Stimulated activated naive CD4-positive, alpha-beta T cell (primary cell): ENCODE data around the gene MSH2.
"Not testable (repeated sequence)": the region's sequence is repeated elsewhere in the genome, so short reads cannot be mapped to it uniquely, and the experiment has no call there.

Experiments used
- DNase-seq, 6 experiments: peaks; one replicate each; lab custom pipeline; 2025; lab: John Stamatoyannopoulos, UW

MSH2 gene

GRCh38 chr2:47407976-47408375, 5.0 kb downstream of the MSH2 start:
- not testable (repeated sequence) for DNase-seq

DNA sequence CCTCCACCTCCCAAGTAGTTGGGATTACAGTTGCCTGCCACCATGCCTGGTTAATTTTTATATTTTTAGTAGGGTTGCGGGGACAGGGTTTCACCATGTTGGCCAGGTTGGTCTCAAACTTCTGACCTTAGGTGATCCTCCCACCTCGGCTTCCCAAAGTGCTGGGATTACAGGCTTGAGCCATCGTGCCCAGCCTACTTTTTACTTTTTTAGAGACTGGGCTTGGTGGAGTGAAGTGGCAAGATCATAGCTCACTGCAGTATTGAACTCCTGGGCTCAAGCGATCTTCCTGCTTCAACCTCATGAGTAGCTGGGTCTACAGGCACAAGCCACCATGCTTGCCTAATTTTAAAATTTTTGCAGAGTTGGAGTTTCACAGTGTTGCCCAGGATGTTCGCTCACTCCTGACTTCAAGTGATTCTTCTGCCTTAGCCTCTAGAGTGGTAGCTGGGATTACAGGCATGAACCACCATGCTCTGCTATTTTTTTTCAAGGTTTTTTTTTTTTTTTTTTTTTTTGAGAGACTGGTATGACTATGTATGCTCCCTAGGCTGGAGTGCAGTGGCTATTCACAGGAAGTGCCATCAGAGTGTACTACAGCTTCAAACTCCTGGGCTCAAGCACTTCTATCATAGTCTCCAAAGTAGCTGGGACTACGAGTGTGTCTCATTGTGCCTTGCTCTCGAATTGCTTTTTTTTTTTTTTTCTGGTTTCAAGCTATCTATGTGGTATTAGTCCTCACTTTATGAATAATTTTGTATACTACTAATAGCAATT, 11.9 kb downstream of the MSH2 start:
- no peak for DNase-seq

- no peak for DNase-seq
These were observed 17.3 kb downstream of the MSH2 start for GRCh38 chr2:47420214-47420613.

- not testable (repeated sequence) for DNase-seq
These were observed 17.7 kb downstream of the MSH2 start for GRCh38 chr2:47420683-47421082.

- DNase-seq: no peak
These were observed 19.1 kb downstream of the MSH2 start for GRCh38 chr2:47422016-47422415.

GRCh38 chr2:47422560-47422959, 19.6 kb downstream of the MSH2 start:
- DNase-seq: no peak

DNA sequence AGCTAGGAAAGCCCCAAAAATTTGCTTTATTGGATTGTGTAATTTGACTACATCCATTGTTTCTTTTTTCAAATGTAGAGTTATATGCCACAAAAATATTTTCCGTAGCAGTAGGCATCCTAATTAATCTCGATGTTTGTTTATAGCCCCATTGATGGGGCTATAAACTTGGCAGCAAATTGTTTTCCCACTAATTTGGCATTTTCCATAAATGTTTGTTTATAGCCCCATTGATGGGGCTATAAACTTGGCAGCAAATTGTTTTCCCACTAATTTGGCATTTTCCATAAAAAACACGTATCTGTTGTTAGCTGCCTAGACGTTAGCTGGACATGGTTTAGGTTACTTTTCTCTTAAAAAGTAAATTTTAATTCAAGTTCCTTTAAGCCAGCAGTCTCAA, 23.8 kb downstream of the MSH2 start:
- no peak for DNase-seq

- no peak for DNase-seq
These were observed 26.8 kb downstream of the MSH2 start for GRCh38 chr2:47429795-47430194.

- not testable (repeated sequence) for DNase-seq
These were observed 30.1 kb downstream of the MSH2 start for GRCh38 chr2:47433006-47433405.

GRCh38 chr2:47433445-47433844, 30.5 kb downstream of the MSH2 start:
- not testable (repeated sequence) for DNase-seq

GRCh38 chr2:47437287-47437686, 34.3 kb downstream of the MSH2 start:
- no peak for DNase-seq

- DNase-seq: no peak
These were observed 35.1 kb downstream of the MSH2 start for GRCh38 chr2:47438106-47438505.

DNA sequence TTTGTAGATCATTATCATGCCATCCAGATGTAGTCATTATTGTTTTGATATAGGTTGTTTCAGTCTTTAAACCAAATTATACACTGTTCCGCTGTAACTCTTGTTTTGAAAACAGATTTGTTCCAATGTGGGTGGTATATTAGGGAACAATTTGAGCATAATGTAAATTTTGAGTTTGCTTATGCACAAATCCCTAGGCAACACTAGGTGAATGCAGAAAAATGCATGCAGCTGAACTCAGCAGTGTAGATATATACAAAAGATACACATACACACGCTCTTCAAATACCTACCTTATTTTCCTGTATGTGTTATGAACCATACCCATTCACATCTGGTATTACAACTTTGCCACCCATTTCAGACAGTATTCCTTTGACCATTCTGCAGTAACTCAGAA, 35.8 kb downstream of the MSH2 start:
- DNase-seq: no peak

DNA sequence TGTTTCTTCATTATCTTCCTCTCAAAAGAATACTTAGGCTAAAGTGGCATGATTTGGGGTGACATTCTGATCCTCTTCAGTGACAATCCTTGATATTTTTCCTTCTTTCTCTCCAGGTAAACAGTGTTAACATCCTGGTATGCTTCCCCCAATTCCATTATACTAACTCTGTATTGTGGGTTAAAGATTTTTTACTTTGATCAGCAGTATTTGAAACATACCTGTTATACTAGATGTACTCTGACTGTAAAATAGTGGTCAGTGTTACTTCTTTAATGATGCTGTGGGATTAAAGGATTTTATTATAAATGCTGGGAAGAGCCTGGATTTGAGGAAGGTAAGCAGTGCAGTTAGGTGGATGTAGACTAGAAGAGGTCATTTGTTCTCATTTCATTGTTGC, 48.8 kb downstream of the MSH2 start:
- no peak for DNase-seq

DNA sequence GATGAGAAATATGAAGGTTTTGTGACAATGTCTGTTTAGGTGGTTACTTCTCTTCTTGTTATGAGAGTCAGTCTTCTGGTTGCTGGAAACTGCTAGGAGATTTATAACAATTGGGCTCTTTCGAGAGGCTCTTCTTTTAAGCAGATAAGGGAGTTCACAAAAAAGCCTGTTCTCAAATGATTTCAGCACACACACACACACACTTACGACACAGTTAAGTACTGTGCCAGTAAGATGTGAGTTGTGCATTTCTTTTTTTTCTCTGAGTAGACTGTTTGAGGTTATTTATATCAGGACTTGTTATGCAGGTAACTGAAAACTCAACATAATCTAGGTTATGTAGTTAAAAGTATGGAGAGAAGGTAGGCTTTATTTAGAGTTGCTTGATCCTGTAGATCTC, 49.8 kb downstream of the MSH2 start:
- no peak for DNase-seq

DNA sequence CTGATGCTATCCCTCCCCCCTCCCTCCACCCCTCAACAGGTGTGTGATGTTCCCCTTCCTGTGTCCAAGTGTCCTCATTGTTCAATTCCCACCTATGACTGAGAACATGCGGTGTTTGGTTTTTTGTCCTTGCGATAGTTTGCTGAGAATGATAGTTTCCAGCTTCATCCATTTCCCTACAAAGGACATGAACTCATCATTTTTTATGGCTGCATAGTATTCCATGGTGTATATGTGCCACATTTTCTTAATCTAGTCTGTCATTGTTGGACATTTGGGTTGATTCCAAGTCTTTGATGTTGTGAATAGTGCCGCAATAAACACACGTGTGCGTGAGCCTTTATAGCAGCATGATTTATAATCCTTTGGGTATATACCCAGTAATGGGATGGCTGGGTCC, 51.9 kb downstream of the MSH2 start:
- not testable (repeated sequence) for DNase-seq

GRCh38 chr2:47455411-47455810, 52.5 kb downstream of the MSH2 start:
- DNase-seq: no peak

DNA sequence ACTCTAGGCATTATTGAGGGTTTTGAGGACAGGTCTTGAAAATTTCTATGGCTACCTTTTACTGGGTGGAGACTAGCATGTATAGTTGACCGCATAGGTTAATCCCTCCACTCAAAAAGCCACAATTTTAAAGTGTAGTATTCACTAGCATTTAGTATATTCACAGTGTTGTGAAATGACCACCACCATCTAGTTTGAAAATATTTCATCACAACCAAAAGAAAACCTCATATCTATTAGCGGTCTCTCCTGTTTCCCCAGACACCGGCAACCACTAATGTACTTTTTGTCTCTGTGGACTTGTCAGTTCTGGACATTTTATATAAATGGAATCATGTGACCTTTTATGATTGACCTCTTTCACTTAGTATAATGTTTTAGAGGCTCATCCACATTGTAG, 53.9 kb downstream of the MSH2 start:
- no peak for DNase-seq

DNA sequence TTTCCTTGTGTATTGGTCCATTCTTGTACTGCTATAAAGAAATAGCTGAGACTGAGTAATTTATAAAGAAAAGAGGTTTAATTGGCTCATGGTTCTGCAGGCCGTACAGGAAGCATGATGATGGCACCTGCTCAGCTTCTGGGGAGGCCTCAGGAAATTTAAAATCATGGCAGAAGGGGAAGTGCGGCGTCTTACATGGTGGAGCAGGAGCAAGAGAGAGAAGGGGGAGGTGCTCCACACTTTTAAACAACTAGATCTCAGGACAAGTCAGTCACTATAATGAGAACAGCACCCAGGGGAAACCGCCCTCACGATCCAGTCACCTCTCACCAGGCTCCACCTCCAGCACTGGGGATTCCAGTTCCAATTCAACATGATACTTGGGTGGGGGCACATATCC, 54.3 kb downstream of the MSH2 start:
- no peak for DNase-seq

DNA sequence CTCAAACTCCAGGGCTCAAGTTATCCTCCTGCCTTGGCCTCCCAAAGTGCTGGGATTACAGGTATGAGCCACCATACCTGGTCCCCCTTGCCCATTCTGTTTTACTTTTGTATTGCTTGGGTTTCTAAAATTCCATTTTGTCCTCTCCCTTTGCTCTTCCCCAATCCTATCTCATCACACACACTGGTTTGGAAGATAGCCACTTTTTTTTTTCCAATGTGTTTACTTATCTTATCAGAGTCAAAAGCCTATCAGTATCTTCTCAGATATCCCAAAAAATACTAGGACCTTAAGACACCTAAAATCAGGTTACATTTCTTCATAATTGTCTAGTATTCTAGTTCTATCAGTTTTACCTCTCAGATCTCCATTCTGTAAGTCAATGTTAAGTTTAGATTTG, 56.1 kb downstream of the MSH2 start:
- DNase-seq: no peak

DNA sequence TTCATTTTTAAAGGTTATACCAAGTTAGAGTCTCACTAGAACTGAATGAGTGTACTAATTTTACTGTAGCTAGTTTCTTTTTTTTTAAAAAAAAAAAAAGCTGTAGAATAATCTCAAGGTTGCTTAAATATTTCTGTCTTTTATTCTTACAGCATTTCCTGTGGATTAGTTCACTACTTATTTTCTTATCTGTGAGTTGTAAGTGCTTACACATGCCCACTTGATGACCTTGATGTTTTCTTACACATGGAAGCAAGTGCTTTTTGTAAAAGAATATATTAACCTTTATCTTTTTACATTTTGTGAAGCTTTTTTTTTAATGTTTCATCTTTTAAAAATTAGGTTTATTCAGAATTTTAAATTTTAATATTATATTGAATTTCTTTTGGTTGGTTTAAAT, 57.8 kb downstream of the MSH2 start:
- no peak for DNase-seq

DNA sequence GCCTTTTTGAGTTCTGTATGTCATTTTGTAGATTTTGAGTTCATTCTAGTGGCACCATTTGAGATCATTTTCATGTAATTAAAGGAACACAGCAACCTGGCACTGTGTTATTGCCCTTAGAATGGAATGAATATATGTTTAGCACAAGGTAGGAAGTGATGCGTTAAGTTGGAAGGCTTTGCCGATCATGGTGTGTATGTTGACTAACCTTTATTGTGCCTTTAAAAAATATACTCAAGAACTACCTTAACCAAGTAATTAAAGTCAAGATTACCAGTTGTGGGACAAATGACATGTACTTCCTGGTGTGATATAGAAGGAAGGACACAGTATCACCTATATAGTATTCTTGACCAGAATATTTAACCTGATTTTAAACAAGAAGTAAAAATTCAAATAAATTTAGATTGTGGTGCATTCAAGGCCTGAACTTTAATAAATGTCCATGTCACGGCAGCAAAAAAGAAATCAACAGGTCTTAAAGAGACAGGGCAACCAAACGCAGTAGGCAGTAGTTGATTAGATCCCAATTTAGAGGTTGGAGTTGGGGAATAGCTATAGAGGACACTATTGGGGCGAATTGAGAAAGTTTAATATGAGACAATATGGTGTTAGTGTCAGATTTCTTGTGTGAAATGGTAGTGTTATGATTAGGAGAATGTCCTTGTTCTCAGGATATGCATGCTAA, 68.6 kb downstream of the MSH2 start:
- no peak for DNase-seq

DNA sequence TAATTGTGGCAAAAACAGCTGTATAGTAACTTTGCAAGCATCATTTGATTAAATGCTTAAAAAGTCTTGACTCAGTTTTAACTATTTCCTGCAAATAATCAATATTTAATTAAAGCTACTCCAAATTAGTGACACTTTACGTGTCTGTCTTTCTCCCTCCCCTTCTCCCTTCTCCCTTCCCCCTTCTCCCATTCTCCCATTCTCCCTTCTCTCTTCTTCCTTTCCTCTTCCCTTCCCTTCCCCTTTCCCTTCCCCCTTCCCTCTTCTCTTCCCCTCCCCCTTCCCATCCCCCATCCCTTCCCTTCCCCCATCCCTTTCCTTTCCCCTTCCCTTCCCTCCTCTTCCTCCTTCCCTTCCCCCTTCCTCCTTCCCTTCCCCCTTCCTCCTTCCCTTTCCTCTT, 76.9 kb downstream of the MSH2 start:
- no peak for DNase-seq

- DNase-seq: no peak
These were observed 80.2 kb downstream of the MSH2 start for GRCh38 chr2:47483191-47483590.
